Measurements from ENCODE around the gene STX2.
"Not testable (repeated sequence)": the region's sequence is repeated elsewhere in the genome, so short reads cannot be mapped to it uniquely, and the experiment has no call there.

- TF ChIP-seq SREBF2 (IDR thresholded peaks at IDR 0.05); MYC (IDR thresholded peaks at IDR 0.05; ENCODE audit: borderline replicate concordance, low read length); NR3C1 (IDR thresholded peaks at IDR 0.05); REST (IDR thresholded peaks at IDR 0.05); NFE2L2 (conservative IDR thresholded peaks at IDR 0.05; ENCODE audit: low read length); CTCF (IDR thresholded peaks at IDR 0.05): not testable (repeated sequence)
- TF ChIP-seq, protein P1, sequence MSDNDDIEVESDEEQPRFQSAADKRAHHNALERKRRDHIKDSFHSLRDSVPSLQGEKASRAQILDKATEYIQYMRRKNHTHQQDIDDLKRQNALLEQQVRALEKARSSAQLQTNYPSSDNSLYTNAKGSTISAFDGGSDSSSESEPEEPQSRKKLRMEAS (IDR thresholded peaks at IDR 0.05) = not testable (repeated sequence)
Measured at GRCh38 chr12:130782245-130782644, 56.8 kb downstream of the STX2 start.

All from A549 (cell line).